ENCODE measurements around the gene SLC6A9.

The SLC6A9 gene

GRCh38 chr1:44025816-44026215, 5.4 kb downstream of the SLC6A9 start:
- DNase-seq, result no peak

DNA sequence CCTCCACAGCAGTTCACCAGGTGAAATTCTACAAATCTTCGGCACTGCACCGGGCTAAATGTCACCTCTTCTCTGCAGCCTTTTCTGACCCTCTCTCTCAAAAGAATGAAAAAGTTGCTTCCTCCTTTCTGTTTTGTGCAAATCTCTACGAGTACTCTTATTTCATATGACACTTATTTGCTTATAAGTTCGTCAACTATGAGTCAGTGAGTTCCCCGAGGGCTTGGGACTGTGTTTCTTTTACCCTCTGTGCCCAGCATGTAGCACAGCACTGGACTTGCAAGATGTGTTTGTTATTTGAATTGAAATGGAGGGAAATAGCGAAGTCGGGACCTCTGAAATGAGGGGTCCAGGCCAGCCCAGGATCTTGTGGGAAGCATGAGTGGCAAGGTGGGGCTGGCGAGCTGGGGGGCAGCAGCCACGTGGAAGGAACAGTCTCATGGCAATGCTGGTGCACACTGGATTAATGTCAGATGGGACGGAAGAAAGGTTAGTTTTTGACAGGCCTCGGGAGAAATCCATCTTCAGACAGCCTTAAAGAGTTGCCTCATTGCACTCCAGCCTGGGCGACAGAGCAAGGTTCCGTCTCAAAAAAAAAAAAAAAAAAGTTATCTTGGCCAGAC, 6.2 kb downstream of the SLC6A9 start:
- no peak for DNase-seq

DNA sequence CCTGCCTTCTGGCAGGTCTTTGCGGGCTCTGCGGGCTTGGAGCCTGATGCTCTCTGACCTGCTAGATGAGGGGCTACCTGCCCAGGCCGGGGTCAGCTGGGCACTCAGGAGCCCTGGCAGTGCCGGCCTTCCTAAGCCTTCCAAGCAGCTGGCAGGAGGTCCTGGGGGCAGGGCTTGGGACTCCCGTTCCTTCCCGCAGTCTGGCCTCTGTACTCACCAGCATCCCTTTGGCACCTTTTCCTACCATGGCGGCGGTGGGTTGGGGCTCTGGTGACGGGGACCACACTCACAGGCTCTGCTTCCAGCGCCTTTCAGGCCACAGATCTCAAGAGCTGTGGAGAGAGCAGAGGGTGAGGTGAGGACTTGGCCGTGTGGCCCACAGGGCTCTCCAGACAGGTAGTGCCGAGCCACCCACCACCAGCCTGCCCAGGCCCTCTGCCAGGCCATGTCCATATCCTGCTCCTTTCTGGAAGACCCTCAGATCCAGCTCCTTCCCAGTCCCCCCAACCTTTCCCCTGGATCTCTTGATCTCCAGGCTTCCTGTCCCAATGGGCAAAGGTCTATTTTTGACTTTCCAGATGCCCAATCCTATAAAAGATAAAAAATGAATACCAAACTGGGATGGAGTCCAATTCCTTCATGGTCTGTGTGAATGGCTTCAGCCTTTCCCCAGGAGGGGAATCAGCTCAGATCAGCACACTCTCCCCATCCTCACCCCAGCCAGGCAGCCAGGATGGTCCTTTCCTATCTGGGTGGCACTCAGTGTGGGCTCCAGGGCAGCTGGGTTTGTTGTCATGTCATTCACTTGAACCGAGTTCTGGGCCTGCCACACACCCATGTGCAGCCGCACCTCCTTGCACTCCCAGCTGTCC, 7.0 kb downstream of the SLC6A9 start:
- DNase-seq, result no peak

DNA sequence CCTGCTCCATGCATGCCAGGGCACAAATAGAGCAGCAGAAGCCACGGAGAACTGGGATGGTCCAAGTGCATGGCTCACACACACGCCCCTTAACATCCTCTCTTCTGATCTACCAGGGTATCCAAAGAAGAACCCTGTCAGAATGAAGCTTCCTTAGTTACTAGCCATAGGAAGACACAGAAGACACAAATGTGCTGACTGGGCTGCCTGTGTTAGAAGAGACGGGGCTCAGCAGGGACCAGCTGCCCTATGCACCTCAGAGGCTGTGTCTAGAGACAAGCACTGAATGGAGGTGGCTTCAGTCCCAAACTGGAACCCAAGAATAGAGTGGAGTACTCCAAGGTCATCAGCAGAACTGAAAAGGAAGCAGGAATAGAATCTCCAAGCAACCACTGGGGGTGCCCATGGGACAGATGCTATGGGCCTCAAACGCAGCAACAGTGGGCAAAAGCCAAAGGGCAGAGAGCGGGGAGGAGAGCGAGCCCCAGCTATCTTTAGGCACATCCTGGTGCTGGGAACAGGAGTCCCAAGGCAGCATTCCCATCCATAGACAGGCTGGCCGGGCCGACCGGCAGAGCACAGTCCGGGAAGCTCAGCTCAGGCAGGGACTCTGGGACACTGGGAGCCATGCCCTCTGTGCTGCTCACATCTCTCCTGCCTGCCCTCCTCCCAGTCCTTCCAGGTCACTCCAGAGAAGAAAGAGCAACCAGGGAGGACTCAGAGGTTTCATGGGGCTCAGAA, 9.5 kb downstream of the SLC6A9 start:
- DNase-seq, result no peak

DNA sequence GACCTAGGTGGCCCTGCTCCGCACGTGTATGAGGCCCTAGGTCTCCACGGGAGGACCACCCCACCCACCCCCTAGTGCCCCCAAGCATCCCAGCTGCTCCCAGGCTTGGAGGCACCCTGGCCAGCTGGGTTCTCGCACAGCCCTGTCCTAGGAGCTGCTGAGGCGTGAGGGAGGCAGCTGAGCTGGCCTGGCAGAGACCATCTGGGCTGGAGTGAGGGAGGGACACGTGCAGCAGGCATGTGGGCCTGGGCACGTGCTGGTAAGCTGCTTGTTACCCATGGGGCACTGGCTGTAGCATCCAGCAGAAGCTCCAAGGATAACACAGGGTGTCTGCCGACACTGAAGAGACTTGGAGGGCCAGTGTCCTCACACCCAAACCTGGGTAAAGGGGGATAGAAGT, 10.1 kb downstream of the SLC6A9 start:
- DNase-seq, result peak; percentile 37

DNA sequence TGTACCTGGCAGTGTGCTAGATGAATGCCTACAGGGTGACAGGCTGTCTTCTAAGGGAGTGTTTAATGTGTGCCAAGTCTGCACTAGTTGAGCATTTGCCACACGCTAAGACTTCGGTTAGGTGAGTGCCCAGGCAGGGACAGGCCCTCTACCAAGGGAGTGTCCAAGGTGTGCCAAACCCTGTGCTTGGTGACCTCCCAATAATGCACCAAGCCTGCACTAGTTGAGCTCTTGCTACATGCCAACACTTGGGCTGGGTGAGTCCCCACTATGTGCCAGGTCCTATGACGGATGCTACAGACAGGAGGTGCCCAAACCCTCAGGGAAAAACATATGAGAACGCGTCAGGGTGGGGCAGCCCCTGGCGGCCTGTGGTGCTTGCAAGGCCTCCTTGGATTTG, 10.8 kb downstream of the SLC6A9 start:
- no peak for DNase-seq

DNA sequence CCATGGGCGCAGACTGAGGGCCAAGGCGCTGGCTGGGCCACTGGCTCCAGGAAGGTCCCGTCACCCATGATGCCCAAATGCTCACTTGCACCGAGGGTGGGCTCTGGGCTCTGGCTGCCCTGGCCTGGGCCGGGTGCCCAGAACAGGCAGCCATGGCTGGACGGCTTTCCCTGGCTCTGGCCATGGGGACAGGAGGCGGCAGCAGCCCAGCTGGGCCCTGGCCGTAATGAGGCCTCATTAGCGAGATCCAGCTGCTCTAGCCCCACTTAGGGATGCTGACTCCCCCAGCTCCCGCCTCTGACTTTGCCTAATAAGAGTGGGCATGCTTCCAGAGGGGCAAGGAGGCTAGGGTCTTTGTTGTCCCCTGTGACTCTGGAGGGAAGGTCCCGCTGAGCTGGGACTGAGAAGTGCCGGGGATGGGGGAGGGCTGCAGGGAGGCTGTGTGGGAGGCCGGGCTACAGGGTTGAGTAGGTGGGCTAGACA, 11.8 kb downstream of the SLC6A9 start:
- DNase-seq, result peak; percentile 89

DNA sequence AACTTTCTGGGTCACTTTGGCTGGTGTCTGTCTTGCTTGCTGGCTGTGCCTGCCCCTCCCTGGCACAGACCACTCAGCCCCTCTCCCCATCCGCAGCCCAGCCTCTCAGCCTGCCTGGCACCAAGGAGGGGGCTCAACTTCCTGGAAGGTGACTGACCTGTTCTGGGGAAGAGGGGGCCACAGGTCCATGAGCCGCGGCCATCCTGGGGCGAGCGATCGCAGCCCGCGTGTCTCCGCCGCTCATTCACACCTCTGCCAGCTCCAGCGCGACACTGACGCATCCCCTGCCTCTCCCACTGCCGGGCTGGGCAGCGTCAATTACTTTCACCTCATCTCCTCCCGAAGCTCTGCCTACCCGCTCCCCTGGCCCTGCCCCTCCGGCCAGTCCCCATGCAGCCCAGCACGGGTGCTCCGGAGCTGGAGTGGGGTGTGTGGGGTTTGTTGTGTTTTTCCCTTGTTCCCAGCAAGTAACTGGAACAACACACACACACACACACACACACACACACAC, 14.3 kb downstream of the SLC6A9 start:
- DNase-seq, result peak; percentile 83

DNA sequence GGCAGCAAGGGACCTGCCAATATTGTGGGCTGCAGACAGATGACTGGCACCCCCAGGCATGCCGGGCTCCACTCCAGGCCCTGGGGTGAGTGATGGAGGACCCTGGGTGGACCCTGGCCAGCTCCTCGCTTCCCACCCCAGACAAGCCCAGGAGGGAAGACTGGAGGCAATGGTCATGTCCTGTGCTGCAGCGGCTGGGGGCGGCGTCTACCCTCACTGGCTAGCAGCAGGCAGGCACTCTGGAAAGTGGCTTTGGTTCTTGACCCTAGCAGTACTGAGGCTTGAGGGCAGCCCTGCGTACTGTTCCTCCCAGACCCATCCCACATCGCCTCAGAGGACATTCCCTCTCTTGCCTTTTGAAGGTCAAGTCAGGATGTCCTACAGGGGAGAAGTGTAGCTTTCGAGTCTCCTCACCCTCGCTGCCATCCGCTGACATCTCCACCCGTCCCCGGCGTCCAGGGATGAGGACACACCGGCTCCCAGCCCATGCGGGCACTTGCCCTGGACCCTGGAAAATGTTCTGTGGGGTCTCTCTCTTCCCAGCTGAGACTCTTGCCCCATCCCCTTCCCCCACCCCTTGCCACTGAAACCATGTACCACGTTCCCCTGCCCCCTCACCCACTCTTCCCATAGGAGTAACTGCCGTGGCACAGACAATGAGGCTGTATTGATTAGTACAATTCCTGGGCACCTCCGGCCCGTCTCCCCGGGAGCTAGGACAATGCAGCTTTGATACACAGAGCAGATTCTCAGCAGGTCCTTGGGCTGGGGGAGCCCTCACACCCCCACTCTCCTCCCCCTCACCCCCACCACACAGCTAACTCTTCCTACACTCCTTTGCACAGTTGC, 15.0 kb downstream of the SLC6A9 start:
- no peak for DNase-seq

GRCh38 chr1:44015206-44015605, 16.1 kb downstream of the SLC6A9 start:
- DNase-seq, result no peak

- DNase-seq, result no peak
These were observed 16.7 kb downstream of the SLC6A9 start for GRCh38 chr1:44014365-44015104.

DNA sequence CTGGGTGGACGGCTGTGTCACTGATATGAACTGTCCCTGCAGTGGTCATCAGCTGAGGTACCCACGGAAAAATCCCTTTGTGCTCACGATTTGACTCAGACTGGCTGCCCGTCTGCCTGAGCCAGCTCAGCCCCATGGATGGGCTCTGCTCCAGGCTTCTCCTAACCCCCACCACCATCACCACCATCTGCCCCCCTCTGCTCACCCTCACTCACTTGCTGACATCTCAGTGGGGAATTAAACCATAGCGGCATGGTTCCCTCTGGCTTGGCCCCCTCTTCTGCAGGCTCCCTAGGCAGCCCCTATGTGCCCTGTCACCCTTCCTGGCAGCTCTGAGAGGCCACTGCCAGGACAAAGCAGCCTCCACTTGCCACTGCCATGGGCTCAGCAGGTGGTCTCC, 17.3 kb downstream of the SLC6A9 start:
- no peak for DNase-seq

- DNase-seq, result peak; percentile 79
These were observed 18.2 kb downstream of the SLC6A9 start for GRCh38 chr1:44012941-44013609.

DNA sequence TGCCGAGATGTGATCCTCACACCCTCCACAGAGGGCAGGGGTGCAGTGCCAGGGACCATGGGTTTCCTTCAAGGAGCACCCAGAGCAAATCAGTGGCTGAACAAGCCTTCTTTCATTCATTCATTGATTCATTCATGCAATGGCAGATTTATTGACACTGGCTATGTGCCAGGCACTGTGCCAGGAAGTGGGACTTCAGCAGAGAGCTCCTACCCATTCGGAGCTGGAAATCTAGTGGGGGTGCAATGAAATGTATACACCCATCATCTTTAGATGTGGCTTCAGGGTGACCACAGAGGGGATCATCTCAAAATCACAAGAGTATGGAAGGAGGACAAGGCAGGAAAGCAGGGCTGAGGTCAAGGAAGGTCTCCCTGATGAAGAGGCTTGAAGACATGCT, 18.9 kb downstream of the SLC6A9 start:
- no peak for DNase-seq

- DNase-seq, result no peak
These were observed 20.3 kb downstream of the SLC6A9 start for GRCh38 chr1:44010935-44011471.

DNA sequence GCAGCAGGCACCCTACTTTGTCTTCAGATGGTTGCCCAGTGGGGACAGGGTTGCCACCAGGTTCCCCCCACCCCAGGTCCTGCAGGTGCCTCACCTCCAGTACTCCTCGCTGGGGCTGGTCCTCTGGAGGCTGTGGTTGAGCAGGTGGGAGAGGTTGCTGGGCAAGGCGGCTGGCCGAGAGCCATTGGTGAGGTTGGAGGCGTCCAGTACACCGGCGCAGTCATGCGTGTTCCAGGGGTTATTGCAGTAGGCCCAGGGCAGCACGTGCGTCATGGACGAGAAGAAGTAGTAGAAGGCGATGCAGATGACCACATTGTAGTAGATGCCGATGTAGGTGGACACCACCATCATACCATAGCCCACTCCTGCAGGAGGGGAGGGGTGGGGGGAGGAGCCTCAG, 23.0 kb downstream of the SLC6A9 start:
- DNase-seq, result no peak

- no peak for DNase-seq
These were observed 28.6 kb downstream of the SLC6A9 start for GRCh38 chr1:44002606-44003157.

GRCh38 chr1:44002165-44002564, 29.1 kb downstream of the SLC6A9 start:
- DNase-seq, result no peak

DNA sequence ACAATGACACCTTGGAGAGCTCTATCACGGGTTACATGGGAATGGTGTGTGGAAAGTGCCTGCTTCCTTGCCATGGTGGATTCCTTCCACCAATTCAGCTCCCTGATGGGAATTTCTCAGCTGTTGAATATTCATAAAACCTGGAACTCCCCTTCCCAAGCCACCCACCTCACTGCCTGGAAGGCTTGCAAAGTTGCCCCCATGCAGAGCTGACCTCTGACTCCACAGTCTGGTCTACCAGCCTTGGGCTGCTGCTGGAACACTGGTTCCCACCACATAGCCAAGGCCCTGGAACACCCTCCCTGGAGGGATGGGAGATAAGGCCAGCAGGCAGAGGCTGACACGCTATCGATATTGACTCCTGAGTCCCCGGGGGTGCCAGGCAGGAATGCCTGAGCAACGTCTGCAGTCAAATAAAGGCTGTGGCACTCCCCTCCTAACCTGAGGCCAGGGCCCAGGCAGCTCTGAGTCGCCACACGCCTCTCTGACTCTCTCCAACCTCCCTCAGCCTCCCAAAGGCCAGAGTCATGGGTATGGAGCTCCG, 31.1 kb downstream of the SLC6A9 start:
- DNase-seq, result no peak

DNA sequence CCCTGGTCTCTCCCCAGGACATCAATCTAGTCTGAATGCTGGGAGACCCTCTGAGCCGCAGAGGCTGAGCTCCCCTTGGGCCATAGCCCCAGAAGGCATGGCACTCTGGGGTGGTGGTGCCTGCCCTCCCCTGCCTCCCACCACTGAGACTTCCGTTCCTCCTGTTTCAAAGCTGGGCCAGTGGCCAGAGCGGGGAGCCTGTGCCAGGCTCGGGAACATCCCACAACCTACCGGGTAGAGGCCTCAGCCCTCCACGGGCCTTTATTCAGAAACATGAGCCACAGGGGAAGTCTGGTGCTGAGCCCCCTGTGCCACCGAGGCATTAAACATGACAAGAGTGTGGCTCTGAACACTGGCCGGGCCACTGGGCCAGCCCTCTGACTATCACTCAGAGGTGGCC, 31.8 kb downstream of the SLC6A9 start:
- no peak for DNase-seq

Measured in retina (tissue), 1 donor.